ENCODE data around the gene CHN1.

CHN1 gene

GRCh38 chr2:174839662-174840061, 165.5 kb downstream of the CHN1 start:
- intact Hi-C loops (cut with DNase I): loop anchor here (10.0 kb wide), 1 partner anchor 75 kb away; no protein-coding TSS in a partner anchor
- no peak for DNase-seq

- no peak for DNase-seq
- intact Hi-C loops (cut with DNase I): no loop called here
Observed at GRCh38 chr2:174836995-174837390, 168.2 kb downstream of the CHN1 start.

DNA sequence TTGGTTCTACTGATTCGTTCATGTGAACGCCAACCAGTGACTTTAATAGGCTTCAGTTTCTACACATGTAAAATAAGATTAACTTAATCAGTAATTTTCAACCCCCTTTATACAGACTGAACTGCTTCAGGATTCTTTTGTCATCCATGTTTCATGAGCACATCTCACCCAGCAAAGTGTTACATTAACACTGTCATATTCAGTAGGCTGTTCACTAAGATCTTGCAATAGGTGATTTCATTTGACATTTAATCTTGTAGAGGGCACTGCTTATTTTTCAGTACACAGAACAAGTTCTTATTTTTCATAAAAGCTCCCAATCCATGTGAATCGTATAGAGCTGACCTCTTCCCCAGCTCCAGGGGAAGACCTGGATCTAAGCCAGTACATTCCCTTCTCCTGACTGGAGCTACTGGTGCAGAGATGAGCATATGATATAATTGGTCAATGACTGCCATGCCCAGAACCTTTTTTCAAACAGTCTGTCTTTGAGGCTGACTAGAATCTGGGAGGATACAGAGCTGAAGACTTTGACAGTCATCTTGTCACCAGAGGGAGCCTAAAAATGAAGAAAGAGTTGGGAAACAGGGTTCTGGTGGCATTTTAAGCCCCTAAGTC, 168.7 kb downstream of the CHN1 start:
- intact Hi-C loops (cut with DNase I): no loop called here
- DNase-seq: no peak

GRCh38 chr2:174835797-174836255, 169.4 kb downstream of the CHN1 start:
- intact Hi-C loops (cut with DNase I): no loop called here
- DNase-seq: no peak

- no peak for DNase-seq
- intact Hi-C loops (cut with DNase I): no loop called here
Observed at GRCh38 chr2:174833737-174834136, 171.4 kb downstream of the CHN1 start.

DNA sequence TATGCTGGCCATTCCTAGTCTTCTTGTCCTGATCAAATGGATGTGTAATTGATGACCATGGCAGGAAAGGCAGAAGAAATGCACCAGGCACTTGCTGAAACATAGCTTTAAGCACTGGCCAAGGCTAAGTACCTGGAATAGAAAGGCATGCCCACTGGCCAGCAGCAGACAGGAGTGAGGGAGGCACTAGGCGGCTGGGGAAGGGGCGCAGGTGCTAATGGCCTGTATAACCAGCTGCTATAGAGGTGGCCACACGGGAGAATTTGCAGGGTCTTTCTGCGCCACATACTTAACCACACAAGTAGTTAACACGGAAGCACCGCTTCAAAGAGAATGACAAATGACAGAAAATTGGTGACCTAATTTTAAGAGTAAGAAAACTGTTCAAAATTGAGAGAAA, 174.6 kb downstream of the CHN1 start:
- DNase-seq: no peak
- intact Hi-C loops (cut with DNase I): no loop called here

DNA sequence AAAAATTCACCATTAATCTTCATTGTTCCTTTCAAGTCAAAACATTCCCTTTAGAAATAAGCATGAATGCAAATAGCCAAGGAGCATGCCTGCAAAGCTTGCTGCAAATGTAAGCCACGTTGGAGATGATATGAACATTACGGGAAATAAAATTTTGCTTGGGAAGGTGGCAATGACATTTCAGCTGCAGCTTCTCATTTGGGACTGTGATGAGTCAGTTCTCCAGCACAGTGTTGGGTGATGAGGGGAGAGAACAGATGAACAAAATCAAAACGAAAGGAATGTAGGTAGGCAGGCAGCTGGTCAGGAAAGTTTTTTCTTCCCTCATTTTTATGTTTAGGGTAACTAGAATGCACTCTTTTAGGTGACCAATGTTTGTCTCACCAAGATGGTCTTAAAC, 175.6 kb downstream of the CHN1 start:
- DNase-seq: no peak
- intact Hi-C loops (cut with DNase I): no loop called here

DNA sequence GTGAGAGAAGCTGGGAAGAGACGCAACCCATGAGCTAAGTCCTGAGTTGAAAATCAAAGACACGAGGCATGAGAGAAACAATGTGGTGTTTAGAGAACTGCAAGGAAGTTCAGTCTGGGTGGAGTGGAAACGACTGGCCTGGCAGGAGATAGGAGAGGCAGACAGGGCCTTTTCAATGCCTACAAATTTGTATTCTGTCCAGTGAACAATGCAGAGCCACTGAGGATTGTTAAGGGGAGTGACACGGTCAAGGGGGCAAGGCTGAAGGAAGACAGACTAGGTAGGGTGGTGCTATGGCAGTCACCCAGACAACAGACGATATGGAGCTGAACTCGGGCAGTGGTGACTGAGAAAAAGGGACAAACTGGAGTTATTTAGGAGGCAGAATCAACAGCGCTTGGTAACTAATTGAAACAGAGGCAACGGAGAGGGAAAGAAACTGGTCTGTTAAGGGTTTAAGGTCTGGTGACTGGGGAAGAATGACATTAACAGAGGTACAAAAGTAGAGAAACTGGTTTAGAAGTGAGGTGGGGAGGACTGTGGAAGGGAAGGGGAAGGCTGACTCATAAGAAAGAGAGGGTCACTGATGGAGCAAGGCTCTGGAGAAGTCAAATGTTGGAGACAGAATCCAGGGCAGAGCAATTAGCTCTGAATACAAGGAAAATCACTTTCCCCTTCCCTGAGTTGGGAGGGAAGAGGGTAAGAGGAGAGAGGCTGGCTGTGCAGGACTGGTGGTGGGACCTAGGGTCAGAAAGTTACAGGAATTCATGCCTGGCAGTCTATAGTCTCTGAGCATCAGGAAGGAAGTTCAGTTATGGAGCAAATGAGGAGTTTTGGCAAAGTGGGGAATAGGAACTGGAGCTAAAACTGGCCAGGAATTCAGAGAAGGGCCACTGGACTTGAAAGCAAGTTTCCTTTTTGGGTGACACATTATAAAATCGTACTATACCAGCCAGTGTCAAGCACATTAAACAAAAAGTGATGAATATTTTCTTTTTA, 177.5 kb downstream of the CHN1 start:
- DNase-seq: no peak
- intact Hi-C loops (cut with DNase I): no loop called here

GRCh38 chr2:174826051-174826450, 179.1 kb downstream of the CHN1 start:
- intact Hi-C loops (cut with DNase I): no loop called here
- no peak for DNase-seq

DNA sequence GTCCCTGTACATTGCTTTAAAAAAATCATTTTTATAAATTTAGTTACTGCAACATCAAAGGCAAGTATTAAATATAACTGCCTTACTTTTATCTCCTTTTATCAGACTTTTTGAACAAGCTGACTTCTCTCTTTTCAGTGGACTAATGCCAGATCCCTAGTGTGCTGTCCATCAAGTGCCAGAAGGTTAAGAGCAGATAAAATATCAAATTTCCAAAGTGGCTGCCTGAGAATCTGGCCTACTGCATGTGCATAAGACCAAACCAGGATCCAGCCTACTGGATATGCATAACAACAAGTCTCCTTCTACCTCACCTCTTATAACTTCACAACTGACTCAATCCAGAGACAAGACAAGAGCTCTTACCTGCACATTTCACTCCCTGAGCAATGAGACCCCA, 181.1 kb downstream of the CHN1 start:
- intact Hi-C loops (cut with DNase I): no loop called here
- DNase-seq: no peak

GRCh38 chr2:174821628-174822027, 183.6 kb downstream of the CHN1 start:
- intact Hi-C loops (cut with DNase I): no loop called here
- no peak for DNase-seq

- intact Hi-C loops (cut with DNase I): no loop called here
- DNase-seq: no peak
Observed at GRCh38 chr2:174820361-174820760, 184.8 kb downstream of the CHN1 start.

DNA sequence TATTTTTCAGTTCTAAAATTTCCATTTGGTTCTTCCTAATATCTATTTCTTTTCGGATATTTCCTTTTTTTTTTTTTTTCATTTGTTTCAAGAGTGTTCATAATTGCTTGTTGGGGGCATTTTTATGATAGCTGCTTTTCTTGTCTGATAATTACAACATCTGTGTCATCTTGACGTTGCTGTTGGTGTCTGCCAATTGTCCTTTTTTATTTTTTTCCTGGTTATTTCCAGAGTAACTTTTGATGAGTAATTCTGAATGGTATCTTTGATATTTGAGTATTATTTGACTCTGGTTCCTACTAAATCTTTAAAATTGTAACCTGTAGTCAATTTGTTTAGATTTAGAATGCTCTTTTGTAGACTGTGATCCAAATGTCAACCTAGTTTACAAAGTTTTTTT, 189.7 kb downstream of the CHN1 start:
- no peak for DNase-seq
- intact Hi-C loops (cut with DNase I): no loop called here

DNA sequence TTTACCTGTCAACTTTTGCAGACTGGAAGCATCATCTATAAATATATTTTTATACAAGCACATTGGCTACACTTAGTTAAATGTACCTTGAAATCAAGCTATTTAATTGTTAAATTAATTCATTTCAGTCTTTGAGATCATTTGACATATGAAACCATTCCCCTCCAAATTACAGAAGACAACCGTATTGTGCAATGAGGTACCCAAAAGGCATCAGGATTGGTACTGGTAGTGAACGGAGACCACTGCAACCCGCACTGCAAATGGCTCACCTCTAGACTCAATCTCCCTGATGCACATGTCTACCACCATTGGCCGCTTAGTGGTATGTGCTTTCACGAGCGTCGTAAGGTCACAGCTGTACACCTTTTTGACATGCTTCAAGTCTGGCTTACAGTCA, 193.1 kb downstream of the CHN1 start:
- no peak for DNase-seq
- intact Hi-C loops (cut with DNase I): no loop called here

DNA sequence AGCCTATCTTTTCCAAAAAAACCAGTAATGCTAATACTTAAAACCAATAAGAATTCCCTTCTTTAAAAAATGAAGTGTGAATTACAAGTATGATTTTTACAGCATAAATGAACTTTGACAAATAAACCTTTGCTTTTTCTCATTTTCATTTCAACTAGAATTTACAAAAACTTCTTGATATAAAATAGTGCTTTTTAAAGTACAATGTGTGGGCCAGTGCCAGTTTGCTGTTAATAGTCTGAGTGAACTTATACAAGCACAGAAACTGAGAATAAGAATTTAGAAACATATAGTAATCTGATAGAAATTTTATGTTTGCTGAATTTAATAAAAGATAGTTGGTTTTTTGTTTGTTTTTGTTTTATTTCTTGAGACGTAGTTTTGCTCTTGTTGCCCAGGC, 197.2 kb downstream of the CHN1 start:
- intact Hi-C loops (cut with DNase I): no loop called here
- no peak for DNase-seq

DNA sequence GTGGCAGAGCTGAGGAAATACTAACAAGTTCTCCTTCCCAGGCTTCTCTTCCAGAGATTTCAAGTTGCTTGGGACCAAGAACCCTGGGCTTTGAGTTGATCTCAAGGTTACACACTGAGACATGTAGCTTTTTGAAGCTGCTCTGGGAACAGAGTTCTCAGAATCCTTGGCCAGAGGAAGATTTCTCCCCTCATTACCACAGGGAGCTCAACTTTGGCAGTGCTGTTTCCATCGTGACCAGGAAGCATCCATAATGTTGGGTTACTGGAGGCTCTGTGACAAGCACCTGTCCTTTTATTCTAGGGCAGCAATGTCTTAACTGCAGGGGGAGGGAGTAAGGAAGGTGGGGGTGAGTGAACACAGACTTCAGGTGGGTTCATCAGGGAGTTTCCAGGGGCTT, 199.4 kb downstream of the CHN1 start:
- intact Hi-C loops (cut with DNase I): no loop called here
- DNase-seq: no peak

GRCh38 chr2:174802459-174802858, 202.7 kb downstream of the CHN1 start:
- no peak for DNase-seq
- intact Hi-C loops (cut with DNase I): no loop called here

- intact Hi-C loops (cut with DNase I): no loop called here
- DNase-seq: no peak
Observed at GRCh38 chr2:174800436-174801205, 204.6 kb downstream of the CHN1 start.

DNA sequence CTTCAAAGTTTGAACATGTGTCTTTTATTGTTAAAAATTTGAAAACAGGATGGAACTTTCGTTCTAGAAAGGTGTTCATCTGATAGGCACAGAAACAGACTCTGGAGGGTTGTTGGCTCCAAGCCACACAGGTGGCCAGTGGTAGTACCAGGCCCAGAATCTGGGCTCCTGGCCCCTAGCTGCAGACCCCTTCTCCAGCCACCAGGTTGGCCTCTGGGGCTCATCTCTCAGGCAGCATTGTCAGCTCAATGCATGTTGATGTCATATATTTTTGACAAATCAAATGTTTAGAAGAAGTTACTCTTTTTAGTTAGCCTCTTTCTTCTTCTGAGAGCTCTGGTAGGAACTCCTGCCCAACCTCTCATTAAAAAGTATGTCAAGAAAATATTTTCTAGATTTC, 206.4 kb downstream of the CHN1 start:
- DNase-seq: no peak
- intact Hi-C loops (cut with DNase I): no loop called here

- intact Hi-C loops (cut with DNase I): no loop called here
- no peak for DNase-seq
Observed at GRCh38 chr2:174797781-174798276, 207.4 kb downstream of the CHN1 start.

DNA sequence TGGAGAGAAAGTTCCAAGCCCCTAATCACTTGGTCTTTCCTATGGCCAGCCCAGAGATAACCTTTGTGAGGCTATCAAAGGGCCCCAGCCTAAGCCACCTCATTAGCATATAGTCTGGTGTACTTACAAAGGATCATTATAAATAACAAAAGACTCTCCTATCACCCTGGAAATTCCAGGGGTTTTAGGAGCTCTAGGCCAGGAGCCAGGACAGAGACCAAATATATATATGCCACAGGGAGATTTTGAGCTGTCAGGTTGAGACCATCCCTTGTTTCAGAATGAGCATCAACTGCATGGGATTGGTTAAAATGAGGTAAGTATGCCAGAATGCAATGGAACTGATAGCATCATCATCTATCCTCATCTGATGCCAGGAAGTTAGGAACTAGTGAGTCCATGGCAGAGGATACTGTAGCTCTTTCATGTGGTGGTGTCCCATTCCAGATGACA, 208.8 kb downstream of the CHN1 start:
- intact Hi-C loops (cut with DNase I): no loop called here

More for the DNA sequence above, 208.8 kb downstream of the CHN1 start:
- no peak for DNase-seq
